Upper lobe of left lung (tissue), 4 donors: ENCODE data around the gene CILP2.

Experiments used
- CTCF ChIP-seq, 6 experiments: fragments of 450-650 bp in 4 of 6; fragments of 200-600 bp in 2 of 6; sonication (generic) in 2 of 6; IDR thresholded peaks; one replicate each; pipeline ENCODE4 v1.5.1; 2016 to 2019; ENCODE audit warnings: antibody characterized with exemption in 6 of 6
- EP300 ChIP-seq, 4 donors: sonication (generic); formaldehyde crosslinking; IDR thresholded peaks; one replicate each; pipeline ENCODE4 v1.5.1; 2017; ENCODE audit warnings: antibody characterized with exemption in 4 of 4, control low read depth in 2 of 4
- POLR2A ChIP-seq, 4 donors: fragments of 450-650 bp; IDR thresholded peaks; one replicate each; pipeline ENCODE4 v1.5.1; 2016 to 2017; ENCODE audit warnings: antibody characterized with exemption in 4 of 4, mild to moderate bottlenecking in 2 of 4
- POLR2AphosphoS5 ChIP-seq, 2 donors: sonication (generic); formaldehyde crosslinking; IDR thresholded peaks; one replicate each; pipeline ENCODE4 v1.5.1; 2017; ENCODE audit warnings: antibody characterized with exemption in 2 of 2

GRCh38 chr19:19547674-19548336 is 9.7 kb downstream of the CILP2 start:
- TF ChIP-seq CTCF (IDR thresholded peaks at IDR 0.05): no peak
- no peak for TF ChIP-seq POLR2A (IDR thresholded peaks at IDR 0.05)
- TF ChIP-seq EP300 (IDR thresholded peaks at IDR 0.05): no peak
- TF ChIP-seq POLR2AphosphoS5 (IDR thresholded peaks at IDR 0.05): no peak
